Astrocyte of the spinal cord (primary cell): Measurements from ENCODE around the gene OR6J1.

Experiments used
- DNase-seq: peaks from one replicate; pipeline ENCODE4 v3.0.0; 2011; ENCODE audit warnings: low read depth, low spot score
- H3K4me3 ChIP-seq: 2 replicates; pipeline ENCODE4 v1.5.1; 2011; ENCODE audit warnings: low read depth, mild to moderate bottlenecking, low read length, moderate library complexity
- in situ Hi-C: cut with HindIII; loops from 2 replicates; pipeline ENCODE4 v1.10.0; 2017; ENCODE audit warnings: low sequenced_read_pairs
- TF ChIP-seq, protein P1 (sequence below): IDR thresholded peaks from 2 replicates; pipeline ENCODE4 v1.5.1; 2012; ENCODE audit warnings: low read depth, mild to moderate bottlenecking, low read length, inconsistent platforms

Gene OR6J1

DNA sequence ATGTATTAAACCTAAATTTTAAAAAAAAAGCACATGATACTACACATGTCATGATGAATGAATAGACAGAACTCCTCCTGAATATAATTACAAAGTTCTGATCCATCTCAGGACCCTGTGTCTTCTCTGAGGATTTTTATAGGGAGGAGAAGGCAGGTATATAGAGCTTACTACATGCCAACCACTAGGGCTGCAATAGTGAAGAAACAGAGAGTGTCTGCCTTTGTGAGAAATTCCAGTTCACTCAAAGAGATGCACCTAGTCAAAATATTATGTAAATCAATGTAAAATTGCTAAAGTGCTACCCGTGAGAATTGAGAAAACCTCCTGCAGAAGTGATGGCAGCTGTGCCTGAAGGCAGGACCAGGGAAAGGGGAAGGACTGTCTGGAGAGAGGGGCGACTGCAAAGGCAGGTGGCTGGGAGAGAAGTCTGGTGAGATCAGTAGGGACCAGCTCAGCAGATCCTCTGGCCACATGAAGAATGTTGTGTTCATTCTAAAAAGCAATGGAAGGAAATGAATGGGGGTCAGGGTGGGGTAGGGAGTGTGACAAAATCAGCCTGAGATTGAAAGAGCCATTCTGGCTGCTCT is 31.0 kb downstream of the OR6J1 start:
- in situ Hi-C loops, result no loop called here
- peak; percentile 15 for DNase-seq
- TF ChIP-seq, protein P1, sequence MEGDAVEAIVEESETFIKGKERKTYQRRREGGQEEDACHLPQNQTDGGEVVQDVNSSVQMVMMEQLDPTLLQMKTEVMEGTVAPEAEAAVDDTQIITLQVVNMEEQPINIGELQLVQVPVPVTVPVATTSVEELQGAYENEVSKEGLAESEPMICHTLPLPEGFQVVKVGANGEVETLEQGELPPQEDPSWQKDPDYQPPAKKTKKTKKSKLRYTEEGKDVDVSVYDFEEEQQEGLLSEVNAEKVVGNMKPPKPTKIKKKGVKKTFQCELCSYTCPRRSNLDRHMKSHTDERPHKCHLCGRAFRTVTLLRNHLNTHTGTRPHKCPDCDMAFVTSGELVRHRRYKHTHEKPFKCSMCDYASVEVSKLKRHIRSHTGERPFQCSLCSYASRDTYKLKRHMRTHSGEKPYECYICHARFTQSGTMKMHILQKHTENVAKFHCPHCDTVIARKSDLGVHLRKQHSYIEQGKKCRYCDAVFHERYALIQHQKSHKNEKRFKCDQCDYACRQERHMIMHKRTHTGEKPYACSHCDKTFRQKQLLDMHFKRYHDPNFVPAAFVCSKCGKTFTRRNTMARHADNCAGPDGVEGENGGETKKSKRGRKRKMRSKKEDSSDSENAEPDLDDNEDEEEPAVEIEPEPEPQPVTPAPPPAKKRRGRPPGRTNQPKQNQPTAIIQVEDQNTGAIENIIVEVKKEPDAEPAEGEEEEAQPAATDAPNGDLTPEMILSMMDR, result no peak
- no peak overlapping the region for H3K4me3 ChIP-seq

DNA sequence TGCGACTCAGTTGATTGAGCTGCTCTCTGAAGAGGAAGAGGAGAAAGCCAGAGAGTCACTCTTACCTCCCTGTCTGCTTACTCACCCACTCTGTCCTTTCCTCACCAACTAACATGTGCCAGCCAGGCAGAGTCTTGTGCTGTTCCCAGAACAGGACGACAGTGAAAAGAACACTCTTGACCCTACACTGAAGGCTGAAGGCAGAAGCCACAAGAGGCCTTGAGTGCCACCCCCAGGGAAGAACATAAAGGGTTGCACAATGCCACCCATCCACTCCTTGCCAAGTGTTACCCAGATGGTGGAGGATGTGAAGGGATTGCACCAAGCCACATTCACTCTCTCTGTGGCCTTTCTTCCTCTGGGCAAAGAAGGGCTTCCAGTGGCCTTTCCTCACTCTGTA is 33.2 kb downstream of the OR6J1 start:
- TF ChIP-seq, protein P1, result no peak
- in situ Hi-C loops, result no loop called here
- DNase-seq, result no peak
- H3K4me3 ChIP-seq, result no peak overlapping the region

DNA sequence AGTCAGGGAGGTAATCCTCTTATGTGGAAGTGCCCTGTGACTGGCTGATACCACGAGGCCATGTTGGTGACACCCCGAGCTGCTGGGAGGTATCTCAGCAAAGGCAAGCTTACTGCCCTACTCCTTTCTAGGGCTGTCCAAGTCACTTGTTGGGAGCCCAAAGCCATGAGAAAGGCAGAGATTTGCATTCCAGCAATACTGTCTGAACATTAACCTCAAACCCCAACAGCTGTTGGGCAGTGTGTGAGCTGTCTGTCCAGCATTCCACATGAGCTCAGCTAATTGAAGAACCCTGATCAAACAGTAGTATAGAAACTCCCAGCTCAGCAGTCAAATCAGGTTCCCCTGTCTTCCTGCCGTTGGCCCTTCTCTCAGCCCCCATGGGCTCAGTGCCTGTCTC is 36.9 kb downstream of the OR6J1 start:
- TF ChIP-seq, protein P1, result no peak
- in situ Hi-C loops, result no loop called here
- H3K4me3 ChIP-seq, result no peak overlapping the region
- DNase-seq, result peak; percentile 37

DNA sequence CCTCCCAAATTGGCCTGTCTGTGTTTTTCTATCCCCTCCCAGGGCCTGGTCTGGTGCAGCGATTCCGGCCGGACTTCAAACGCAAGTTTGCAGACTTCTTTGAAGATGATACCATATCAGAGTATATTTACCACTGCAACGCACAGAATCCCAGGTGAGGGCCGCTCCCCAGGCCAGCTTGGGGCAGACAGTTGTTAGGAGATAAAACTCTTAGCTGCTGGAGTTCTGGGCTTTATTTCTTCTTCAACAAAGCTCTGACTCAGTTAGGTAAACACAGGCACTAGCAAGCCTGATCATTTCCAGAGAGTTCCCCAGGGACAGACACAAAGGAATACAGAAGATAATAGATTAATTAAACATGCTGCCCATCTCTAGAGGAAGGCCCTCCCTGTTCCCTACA is 37.8 kb downstream of the OR6J1 start:
- DNase-seq, result peak; percentile 27
- no peak overlapping the region for H3K4me3 ChIP-seq
- TF ChIP-seq, protein P1, result no peak
- in situ Hi-C loops, result no loop called here

DNA sequence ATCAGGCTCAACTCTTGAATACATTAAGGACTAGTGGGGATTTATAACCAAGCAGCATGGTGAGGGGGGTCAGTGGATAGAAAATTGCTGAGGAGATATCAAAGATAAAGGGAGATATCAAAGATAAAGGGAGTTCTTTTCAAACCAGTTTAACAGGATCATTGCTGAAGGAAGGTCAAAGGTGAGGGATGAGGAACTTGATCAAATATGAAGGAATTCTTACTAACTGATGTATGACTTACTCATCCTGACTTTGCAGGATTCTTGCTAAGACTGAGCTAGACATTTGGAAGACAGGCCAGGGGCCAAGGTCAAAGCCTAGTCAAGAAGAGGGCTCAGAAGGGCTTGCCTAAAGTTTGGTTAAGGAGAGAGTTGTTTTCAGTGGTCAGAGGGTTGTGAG is 41.3 kb downstream of the OR6J1 start:
- no peak overlapping the region for H3K4me3 ChIP-seq
- in situ Hi-C loops, result no loop called here
- TF ChIP-seq, protein P1, result no peak
- DNase-seq, result no peak

DNA sequence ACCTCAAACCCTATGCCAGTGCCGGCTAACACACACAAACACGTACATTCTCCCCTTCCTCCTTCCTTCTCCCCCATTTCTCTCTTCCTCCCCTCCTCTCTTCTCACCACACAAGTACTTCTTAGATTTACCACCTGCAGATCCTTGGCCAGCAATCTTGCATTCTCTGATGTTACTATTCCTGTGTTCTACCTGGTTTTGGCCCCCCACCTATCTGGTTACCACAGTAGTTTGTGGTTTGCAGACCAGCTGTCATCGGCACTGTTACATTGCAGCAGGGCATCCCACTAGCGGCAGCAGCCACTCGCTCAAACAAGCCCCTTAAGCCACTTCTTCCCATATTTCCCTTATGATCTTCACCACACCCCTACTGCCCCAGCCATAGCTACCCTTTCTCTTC is 42.2 kb downstream of the OR6J1 start:
- DNase-seq, result no peak
- H3K4me3 ChIP-seq, result no peak overlapping the region
- in situ Hi-C loops, result no loop called here
- TF ChIP-seq, protein P1, result no peak

DNA sequence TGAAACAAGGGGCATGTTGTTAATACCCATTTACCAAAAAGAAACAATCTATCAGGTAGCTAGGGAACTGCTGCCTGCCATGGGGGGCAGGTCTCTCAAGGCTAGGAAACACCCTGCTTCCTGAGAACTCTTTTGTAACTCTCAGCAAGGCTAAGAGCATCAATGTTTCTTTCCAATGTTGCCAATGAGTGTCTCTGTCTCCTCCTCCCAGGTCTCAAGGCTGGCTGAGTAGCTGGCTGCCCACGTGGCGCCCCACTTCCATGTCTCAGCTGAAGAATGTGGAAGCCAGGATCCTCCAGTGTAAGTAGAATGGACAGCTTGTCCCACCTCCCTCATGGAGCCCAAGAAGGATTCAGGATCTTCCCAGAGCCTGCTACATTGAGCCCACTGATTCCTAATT is 42.7 kb downstream of the OR6J1 start:
- H3K4me3 ChIP-seq, result no peak overlapping the region
- in situ Hi-C loops, result no loop called here
- no peak for DNase-seq
- TF ChIP-seq, protein P1, result no peak
